Ectodermal cell (in vitro differentiated cells): ENCODE results near the gene ACOX3.

Experiments
- H3K27ac ChIP-seq: 2 replicates; pipeline ENCODE4 v1.7.0; 2013; ENCODE audit warnings: mild to moderate bottlenecking, low read depth, low read length; ENCODE audit not compliant: insufficient read depth, poor library complexity, severe bottlenecking
- H3K27me3 ChIP-seq: 2 replicates; pipeline ENCODE4 v1.7.0; 2013; ENCODE audit warnings: mild to moderate bottlenecking, low read length; ENCODE audit not compliant: insufficient read depth, control insufficient read depth, poor library complexity, severe bottlenecking
- H3K36me3 ChIP-seq: one replicate; pipeline ENCODE4 v1.7.0; 2013; ENCODE audit warnings: low read length; ENCODE audit not compliant: control insufficient read depth, insufficient read depth
- H3K4me1 ChIP-seq: one replicate; pipeline ENCODE4 v1.7.0; 2013; ENCODE audit warnings: low read length; ENCODE audit not compliant: control insufficient read depth, insufficient read depth
- H3K4me3 ChIP-seq: 2 replicates; pipeline ENCODE4 v1.7.0; 2013; ENCODE audit warnings: low read depth, low read length, control low read depth; ENCODE audit not compliant: insufficient read depth
- H3K9me3 ChIP-seq: 2 replicates; pipeline ENCODE4 v1.7.0; 2013; ENCODE audit warnings: mild to moderate bottlenecking, low read length, moderate library complexity; ENCODE audit not compliant: control insufficient read depth
- WGBS, 2 experiments: methylation state at CpG; one replicate each; pipeline ENCODE4 v1.1.7; 2013; ENCODE audit warnings: missing lambda C conversion rate in 2 of 2; 5-methylcytosine and 5-hydroxymethylcytosine counted together

Gene ACOX3

GRCh38 chr4:8383016-8383415 is 57.5 kb downstream of the ACOX3 start:
- WGBS, 2 experiments, result 93 to 95% methylated on average over 14 of the region's 14 CpGs
- H3K9me3 ChIP-seq, result no peaks in the 10 kb centered on the region
- H3K4me1 ChIP-seq, result peaks cover 6% of the 10 kb centered on the region
- H3K27me3 ChIP-seq, result no peaks in the 10 kb centered on the region
- H3K4me3 ChIP-seq, result no peak overlapping the region
- no peaks in the 10 kb centered on the region for H3K36me3 ChIP-seq
- no peak overlapping the region for H3K27ac ChIP-seq

GRCh38 chr4:8381814-8382581 is 58.5 kb downstream of the ACOX3 start:
- H3K4me1 ChIP-seq, result peaks cover 6% of the 10 kb centered on the region
- WGBS, 2 experiments, result 93 to 94% methylated on average over 28 of the region's 28 CpGs
- no peaks in the 10 kb centered on the region for H3K9me3 ChIP-seq
- no peaks in the 10 kb centered on the region for H3K36me3 ChIP-seq
- H3K4me3 ChIP-seq, result no peak overlapping the region
- H3K27me3 ChIP-seq, result no peaks in the 10 kb centered on the region
- H3K27ac ChIP-seq, result no peak overlapping the region

GRCh38 chr4:8380511-8381415 is 59.8 kb downstream of the ACOX3 start:
- no peaks in the 10 kb centered on the region for H3K27me3 ChIP-seq
- H3K9me3 ChIP-seq, result no peaks in the 10 kb centered on the region
- no peak overlapping the region for H3K27ac ChIP-seq
- no peaks in the 10 kb centered on the region for H3K36me3 ChIP-seq
- H3K4me1 ChIP-seq, result peaks cover 14% of the 10 kb centered on the region
- H3K4me3 ChIP-seq, result no peak overlapping the region
- WGBS, 2 experiments, result 94 to 95% methylated on average over 22 of the region's 22 CpGs

GRCh38 chr4:8379771-8380170 is 60.8 kb downstream of the ACOX3 start:
- Histone ChIP-seq H3K4me1 (peaks cover 14% of the 10 kb centered on the region), H3K27me3 (no peaks in the 10 kb centered on the region), H3K27ac (no peak overlapping the region), H3K4me3 (no peak overlapping the region), H3K9me3 (no peaks in the 10 kb centered on the region), H3K36me3 (no peaks in the 10 kb centered on the region)
- WGBS, 2 experiments, result 90 to 95% methylated on average over 6 of the region's 6 CpGs

GRCh38 chr4:8379281-8379680 is 61.2 kb downstream of the ACOX3 start:
- WGBS, 2 experiments, result 93 to 97% methylated on average over 12 of the region's 12 CpGs
- Histone ChIP-seq H3K27ac (no peak overlapping the region), H3K27me3 (no peaks in the 10 kb centered on the region), H3K4me1 (peaks cover 14% of the 10 kb centered on the region), H3K9me3 (no peaks in the 10 kb centered on the region), H3K36me3 (no peaks in the 10 kb centered on the region), H3K4me3 (no peak overlapping the region)

GRCh38 chr4:8378776-8379175 is 61.7 kb downstream of the ACOX3 start:
- Histone ChIP-seq H3K27ac (no peak overlapping the region), H3K4me1 (peaks cover 14% of the 10 kb centered on the region), H3K4me3 (no peak overlapping the region), H3K27me3 (no peaks in the 10 kb centered on the region), H3K9me3 (no peaks in the 10 kb centered on the region), H3K36me3 (no peaks in the 10 kb centered on the region)
- WGBS, 2 experiments, result 85 to 86% methylated on average over 9 of the region's 9 CpGs

- Histone ChIP-seq H3K4me3 (no peak overlapping the region), H3K9me3 (no peaks in the 10 kb centered on the region), H3K36me3 (no peaks in the 10 kb centered on the region), H3K27ac (no peak overlapping the region), H3K4me1 (peaks cover 14% of the 10 kb centered on the region), H3K27me3 (no peaks in the 10 kb centered on the region)
- WGBS, 2 experiments, result 89 to 90% methylated on average over 17 of the region's 17 CpGs
These were observed 62.3 kb downstream of the ACOX3 start for GRCh38 chr4:8378101-8378724.

- Histone ChIP-seq H3K27ac (no peak overlapping the region), H3K27me3 (no peaks in the 10 kb centered on the region), H3K9me3 (no peaks in the 10 kb centered on the region), H3K4me1 (peaks cover 14% of the 10 kb centered on the region), H3K36me3 (no peaks in the 10 kb centered on the region), H3K4me3 (no peak overlapping the region)
- 92 to 93% methylated on average over 39 of the region's 39 CpGs for WGBS, 2 experiments
These were observed 63.1 kb downstream of the ACOX3 start for GRCh38 chr4:8377103-8378075.

- Histone ChIP-seq H3K4me3 (no peak overlapping the region), H3K4me1 (peaks cover 8% of the 10 kb centered on the region), H3K36me3 (no peaks in the 10 kb centered on the region), H3K9me3 (no peaks in the 10 kb centered on the region), H3K27me3 (no peaks in the 10 kb centered on the region), H3K27ac (no peak overlapping the region)
- WGBS, 2 experiments, result 72 to 77% methylated on average over 20 of the region's 20 CpGs
These were observed 64.0 kb downstream of the ACOX3 start for GRCh38 chr4:8376361-8377102.
